Endothelial cell (in vitro differentiated cells): ENCODE measurements around the gene ITSN2. TPM values are rescaled to one million over a fixed set of nuclear protein-coding genes. Genes with fewer than 3 reads are reported as not detected.

Experiments used
- DNase-seq: peaks from one replicate; pipeline ENCODE4 v3.0.0; 2021; ENCODE audit warnings: low spot score
- H3K27ac Mint-ChIP-seq: one replicate; pipeline ENCODE4 v1.8.0; 2021; ENCODE audit warnings: mixed read lengths, inconsistent platforms; ENCODE audit not compliant: unreplicated experiment
- H3K27me3 Mint-ChIP-seq: one replicate; pipeline ENCODE4 v1.8.0; 2021; ENCODE audit warnings: mild to moderate bottlenecking, moderate library complexity, mixed read lengths, inconsistent platforms; ENCODE audit not compliant: unreplicated experiment
- H3K36me3 Mint-ChIP-seq: one replicate; pipeline ENCODE4 v1.8.0; 2021; ENCODE audit warnings: mild to moderate bottlenecking, low read depth, mixed read lengths, inconsistent platforms; ENCODE audit not compliant: unreplicated experiment
- H3K4me1 Mint-ChIP-seq: one replicate; pipeline ENCODE4 v1.8.0; 2021; ENCODE audit warnings: mild to moderate bottlenecking, mixed read lengths, inconsistent platforms; ENCODE audit not compliant: unreplicated experiment
- H3K4me3 Mint-ChIP-seq: one replicate; pipeline ENCODE4 v1.8.0; 2021; ENCODE audit warnings: mild to moderate bottlenecking, mixed read lengths, inconsistent platforms; ENCODE audit not compliant: unreplicated experiment
- H3K9me3 Mint-ChIP-seq: one replicate; pipeline ENCODE4 v1.8.0; 2021; ENCODE audit warnings: mixed read lengths, inconsistent platforms; ENCODE audit not compliant: unreplicated experiment
- total RNA-seq: library from RNA; stranded (reverse); fragmentation: NEBNext Ultra II Directional; extraction: Animal tissue kit (Norgen Biotek cat#: 25700); gene quantifications from one replicate; pipeline ENCODE4 v1.2.1, GENCODE V29; 2021; ENCODE audit not compliant: unreplicated experiment
- TF ChIP-seq, protein P1 (sequence below): fragments of 200-600 bp; sonication (generic); IDR thresholded peaks from one replicate; pipeline ENCODE4 v1.5.0; 2021; ENCODE audit warnings: antibody characterized with exemption; ENCODE audit not compliant: unreplicated experiment

Gene ITSN2
- total RNA-seq, 1 donor from 2014 or later = 73.3 TPM

DNA sequence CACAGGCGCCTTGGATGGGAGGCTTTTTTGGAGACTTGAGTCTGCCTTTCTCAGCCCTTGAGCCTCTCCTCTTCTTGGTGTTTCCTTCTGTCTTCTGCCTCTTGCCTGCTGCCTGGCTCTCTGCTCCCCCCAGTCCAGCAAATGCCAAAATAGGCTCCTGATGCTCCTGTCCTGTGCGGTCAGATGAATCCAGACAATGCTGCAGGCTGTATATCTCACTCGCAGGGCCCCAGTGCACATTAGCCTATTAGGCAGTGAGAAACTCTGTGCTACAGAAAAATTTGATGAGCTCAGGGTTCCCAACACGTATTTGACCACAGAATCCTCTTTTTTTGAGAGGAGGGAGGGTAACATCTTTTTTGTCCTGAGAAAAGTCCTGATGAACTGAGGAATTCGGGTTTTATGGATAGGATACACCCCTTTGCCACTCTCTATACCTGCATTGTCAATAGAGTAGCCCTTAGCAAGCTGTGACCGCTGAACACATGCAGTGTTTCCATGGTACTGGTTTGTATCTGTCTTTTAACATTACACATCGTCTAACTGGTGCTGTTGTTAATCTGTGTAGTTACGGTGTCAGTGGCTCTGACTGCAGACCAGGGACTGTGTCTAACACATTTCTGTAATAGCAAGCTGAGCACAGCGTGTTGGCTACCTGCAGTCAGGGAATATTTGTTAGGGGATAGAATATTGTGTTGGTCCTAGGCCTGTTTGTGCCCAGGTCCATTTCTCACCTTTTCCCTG is 134.7 kb downstream of the ITSN2 start:
- peaks cover 4% of the 10 kb centered on the region for H3K27me3 Mint-ChIP-seq
- no peaks in the 10 kb centered on the region for H3K9me3 Mint-ChIP-seq
- no peak overlapping the region for H3K4me3 Mint-ChIP-seq
- peaks cover 15% of the 10 kb centered on the region for H3K36me3 Mint-ChIP-seq
- DNase-seq = no peak
- peaks cover 11% of the 10 kb centered on the region for H3K4me1 Mint-ChIP-seq
- TF ChIP-seq, protein P1, sequence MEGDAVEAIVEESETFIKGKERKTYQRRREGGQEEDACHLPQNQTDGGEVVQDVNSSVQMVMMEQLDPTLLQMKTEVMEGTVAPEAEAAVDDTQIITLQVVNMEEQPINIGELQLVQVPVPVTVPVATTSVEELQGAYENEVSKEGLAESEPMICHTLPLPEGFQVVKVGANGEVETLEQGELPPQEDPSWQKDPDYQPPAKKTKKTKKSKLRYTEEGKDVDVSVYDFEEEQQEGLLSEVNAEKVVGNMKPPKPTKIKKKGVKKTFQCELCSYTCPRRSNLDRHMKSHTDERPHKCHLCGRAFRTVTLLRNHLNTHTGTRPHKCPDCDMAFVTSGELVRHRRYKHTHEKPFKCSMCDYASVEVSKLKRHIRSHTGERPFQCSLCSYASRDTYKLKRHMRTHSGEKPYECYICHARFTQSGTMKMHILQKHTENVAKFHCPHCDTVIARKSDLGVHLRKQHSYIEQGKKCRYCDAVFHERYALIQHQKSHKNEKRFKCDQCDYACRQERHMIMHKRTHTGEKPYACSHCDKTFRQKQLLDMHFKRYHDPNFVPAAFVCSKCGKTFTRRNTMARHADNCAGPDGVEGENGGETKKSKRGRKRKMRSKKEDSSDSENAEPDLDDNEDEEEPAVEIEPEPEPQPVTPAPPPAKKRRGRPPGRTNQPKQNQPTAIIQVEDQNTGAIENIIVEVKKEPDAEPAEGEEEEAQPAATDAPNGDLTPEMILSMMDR = no peak
- H3K27ac Mint-ChIP-seq = no peak overlapping the region

DNA sequence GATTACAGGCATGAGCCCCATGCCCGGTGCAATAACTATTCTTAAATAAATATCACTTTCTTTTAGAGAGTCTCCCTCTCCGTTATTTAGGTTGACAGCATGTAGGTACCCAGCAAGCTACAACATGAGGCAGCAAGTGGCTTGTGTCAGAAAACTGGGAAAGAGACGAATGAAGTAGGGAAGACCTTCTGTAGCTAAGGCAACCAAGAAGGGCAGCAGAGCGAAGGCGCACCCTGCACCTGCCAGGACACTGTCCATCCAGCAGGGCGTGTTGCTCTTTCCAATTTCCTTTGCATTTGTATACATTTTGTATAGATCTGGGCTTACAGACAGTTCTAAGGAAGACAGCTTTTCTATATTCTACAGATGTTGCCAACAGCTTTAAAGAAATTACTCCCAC is 137.4 kb downstream of the ITSN2 start:
- H3K4me3 Mint-ChIP-seq = no peak overlapping the region
- H3K27ac Mint-ChIP-seq = no peak overlapping the region

DNA sequence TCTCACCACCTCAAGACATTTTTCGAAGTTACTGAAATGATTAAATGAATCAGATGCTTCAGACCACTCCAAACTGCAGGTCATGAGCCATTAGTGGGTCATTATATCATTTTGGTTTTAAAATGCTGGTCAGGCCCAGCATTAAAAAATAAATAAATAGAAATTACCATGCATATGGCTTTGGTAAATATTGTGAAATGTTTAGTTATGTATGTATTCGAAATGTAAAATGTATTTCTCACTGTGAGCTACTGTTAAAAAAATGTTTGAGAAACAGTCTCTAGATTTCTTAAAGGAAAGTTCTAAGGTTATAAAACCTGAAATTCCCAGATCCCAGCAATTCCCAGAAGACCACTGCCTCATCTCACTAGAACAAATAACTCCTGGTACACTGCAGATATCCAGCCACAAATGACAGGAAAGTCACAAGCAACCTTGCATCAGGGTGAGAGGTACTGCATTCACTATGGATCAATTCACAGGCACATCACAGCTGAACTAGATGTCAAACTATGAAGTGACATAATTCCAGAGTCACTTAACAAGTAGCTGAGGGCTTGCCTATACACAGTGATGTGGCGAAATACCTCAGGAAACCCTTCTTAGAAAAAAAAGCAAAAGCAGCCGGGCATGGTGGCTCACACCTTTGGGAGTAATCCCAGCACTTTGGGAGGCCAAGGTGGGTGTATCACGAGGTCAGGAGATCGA is 138.8 kb downstream of the ITSN2 start:
- H3K27me3 Mint-ChIP-seq = peaks cover 4% of the 10 kb centered on the region
- H3K27ac Mint-ChIP-seq = no peak overlapping the region
- DNase-seq = no peak
- H3K36me3 Mint-ChIP-seq = peaks cover 43% of the 10 kb centered on the region
- H3K4me3 Mint-ChIP-seq = no peak overlapping the region
- no peaks in the 10 kb centered on the region for H3K9me3 Mint-ChIP-seq
- H3K4me1 Mint-ChIP-seq = peaks cover 11% of the 10 kb centered on the region
- TF ChIP-seq, protein P1 = no peak

More for the DNA sequence above, 137.4 kb downstream of the ITSN2 start:
- H3K4me1 Mint-ChIP-seq = peaks cover 11% of the 10 kb centered on the region
- no peak for DNase-seq
- TF ChIP-seq, protein P1 = no peak
- peaks cover 4% of the 10 kb centered on the region for H3K27me3 Mint-ChIP-seq
- H3K9me3 Mint-ChIP-seq = no peaks in the 10 kb centered on the region
- H3K36me3 Mint-ChIP-seq = peaks cover 40% of the 10 kb centered on the region

GRCh38 chr2:24220554-24221291 is 139.6 kb downstream of the ITSN2 start:
- no peak overlapping the region for H3K27ac Mint-ChIP-seq
- no peak for DNase-seq

More at GRCh38 chr2:24220554-24221291, 139.6 kb downstream of the ITSN2 start:
- Mint-ChIP-seq H3K9me3 (no peaks in the 10 kb centered on the region), H3K27me3 (peaks cover 4% of the 10 kb centered on the region), H3K4me3 (no peak overlapping the region), H3K4me1 (peaks cover 11% of the 10 kb centered on the region), H3K36me3 (peaks cover 47% of the 10 kb centered on the region)
- TF ChIP-seq, protein P1 = no peak
